DND-41 (cell line): ENCODE data around the gene CACNA2D4.

Experiments used
- EZH2 ChIP-seq: IDR thresholded peaks from 3 replicates; pipeline ENCODE4 v1.6.1; 2012; ENCODE audit warnings: borderline replicate concordance, low read depth, mild to moderate bottlenecking, moderate library complexity, low read length, inconsistent platforms; ENCODE audit not compliant: severe bottlenecking
- TF ChIP-seq, protein P1 (sequence below): IDR thresholded peaks from 2 replicates; pipeline ENCODE4 v1.5.1; 2012; ENCODE audit warnings: borderline replicate concordance, low read length, moderate library complexity, mild to moderate bottlenecking; ENCODE audit not compliant: poor library complexity, severe bottlenecking; ENCODE audit errors: extremely low read depth

DNA sequence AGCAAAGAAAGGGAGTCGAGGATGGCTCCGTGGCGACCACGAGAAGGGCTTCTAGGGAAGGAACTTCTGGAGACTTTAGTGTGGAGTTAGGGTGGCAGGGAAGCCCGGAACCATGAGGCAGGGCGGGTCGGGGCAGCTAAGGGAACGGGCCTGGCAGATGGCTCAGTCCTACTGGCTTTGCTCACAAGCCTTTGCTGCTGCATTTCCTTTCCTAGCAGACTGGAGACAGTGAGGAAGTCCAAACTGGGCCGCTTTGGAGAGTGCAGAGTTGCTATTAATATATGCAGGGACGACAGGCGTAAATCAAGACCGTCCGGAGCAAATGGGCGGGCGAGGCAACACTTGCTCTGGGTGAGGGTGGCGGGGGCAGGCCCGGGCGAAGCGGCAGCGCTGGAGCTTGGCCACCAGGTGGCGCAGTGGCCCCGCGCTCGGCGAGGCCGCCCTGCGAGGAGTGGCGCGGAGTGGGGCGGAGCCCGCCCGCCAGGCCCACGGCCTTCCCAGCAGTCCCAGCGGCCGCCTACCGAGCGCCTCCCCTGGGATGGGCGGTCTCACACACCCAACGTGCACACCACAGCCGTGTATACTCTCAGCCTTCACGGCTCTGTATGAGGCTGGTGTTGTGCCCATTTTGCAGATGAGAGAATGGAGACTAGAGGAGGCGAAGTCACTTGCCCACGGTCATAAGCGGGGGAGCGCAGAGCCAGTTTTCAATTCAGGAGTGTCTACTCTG, 122.5 kb downstream of the CACNA2D4 start:
- TF ChIP-seq EZH2 = no peak
- TF ChIP-seq, protein P1, sequence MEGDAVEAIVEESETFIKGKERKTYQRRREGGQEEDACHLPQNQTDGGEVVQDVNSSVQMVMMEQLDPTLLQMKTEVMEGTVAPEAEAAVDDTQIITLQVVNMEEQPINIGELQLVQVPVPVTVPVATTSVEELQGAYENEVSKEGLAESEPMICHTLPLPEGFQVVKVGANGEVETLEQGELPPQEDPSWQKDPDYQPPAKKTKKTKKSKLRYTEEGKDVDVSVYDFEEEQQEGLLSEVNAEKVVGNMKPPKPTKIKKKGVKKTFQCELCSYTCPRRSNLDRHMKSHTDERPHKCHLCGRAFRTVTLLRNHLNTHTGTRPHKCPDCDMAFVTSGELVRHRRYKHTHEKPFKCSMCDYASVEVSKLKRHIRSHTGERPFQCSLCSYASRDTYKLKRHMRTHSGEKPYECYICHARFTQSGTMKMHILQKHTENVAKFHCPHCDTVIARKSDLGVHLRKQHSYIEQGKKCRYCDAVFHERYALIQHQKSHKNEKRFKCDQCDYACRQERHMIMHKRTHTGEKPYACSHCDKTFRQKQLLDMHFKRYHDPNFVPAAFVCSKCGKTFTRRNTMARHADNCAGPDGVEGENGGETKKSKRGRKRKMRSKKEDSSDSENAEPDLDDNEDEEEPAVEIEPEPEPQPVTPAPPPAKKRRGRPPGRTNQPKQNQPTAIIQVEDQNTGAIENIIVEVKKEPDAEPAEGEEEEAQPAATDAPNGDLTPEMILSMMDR = peak; percentile 98
